Superior temporal gyrus (tissue), 1 donor: ENCODE results near the gene PPP1R3C.

Experiments
- DNase-seq: peaks from one replicate; pipeline ENCODE4 v3.0.0-alpha.2; 2016; ENCODE audit errors: extremely low spot score

Gene PPP1R3C

GRCh38 chr10:91629715-91630549, 2.9 kb downstream of the PPP1R3C start:
- no peak for DNase-seq

GRCh38 chr10:91628383-91628782, 4.5 kb downstream of the PPP1R3C start:
- DNase-seq: peak; percentile 59

GRCh38 chr10:91627344-91628102, 5.3 kb downstream of the PPP1R3C start:
- DNase-seq: no peak

GRCh38 chr10:91626936-91627335, 5.9 kb downstream of the PPP1R3C start:
- no peak for DNase-seq

- DNase-seq: no peak
These were observed 8.2 kb downstream of the PPP1R3C start for GRCh38 chr10:91624633-91625032.

GRCh38 chr10:91622601-91623000, 10.3 kb downstream of the PPP1R3C start:
- DNase-seq: no peak

GRCh38 chr10:91621483-91622113, 11.3 kb downstream of the PPP1R3C start:
- DNase-seq: no peak

GRCh38 chr10:91617072-91617609, 15.7 kb downstream of the PPP1R3C start:
- no peak for DNase-seq

- no peak for DNase-seq
These were observed 16.7 kb downstream of the PPP1R3C start for GRCh38 chr10:91616137-91616536.

GRCh38 chr10:91614225-91614624, 18.6 kb downstream of the PPP1R3C start:
- DNase-seq: no peak

- DNase-seq: no peak
These were observed 19.3 kb downstream of the PPP1R3C start for GRCh38 chr10:91613411-91614187.

- no peak for DNase-seq
These were observed 22.0 kb downstream of the PPP1R3C start for GRCh38 chr10:91610919-91611318.

GRCh38 chr10:91610444-91610843, 22.4 kb downstream of the PPP1R3C start:
- no peak for DNase-seq

- DNase-seq: no peak
These were observed 25.0 kb downstream of the PPP1R3C start for GRCh38 chr10:91607646-91608403.

- DNase-seq: no peak
These were observed 26.9 kb downstream of the PPP1R3C start for GRCh38 chr10:91605968-91606367.

- no peak for DNase-seq
These were observed 28.0 kb downstream of the PPP1R3C start for GRCh38 chr10:91604553-91605534.

- DNase-seq: no peak
These were observed 28.9 kb downstream of the PPP1R3C start for GRCh38 chr10:91603931-91604331.

- DNase-seq: no peak
These were observed 29.9 kb downstream of the PPP1R3C start for GRCh38 chr10:91602868-91603568.

GRCh38 chr10:91602449-91602848, 30.4 kb downstream of the PPP1R3C start:
- no peak for DNase-seq
